HG02981 (cell line): ENCODE results near the gene ASTN2.

Experiments used
- ATAC-seq: cut with Tn5 transposase; IDR thresholded peaks from one replicate; pipeline ENCODE4 v1.9.1; 2021; ENCODE audit warnings: mild to moderate bottlenecking, moderate library complexity; ENCODE audit not compliant: unreplicated experiment

The ASTN2 gene

DNA sequence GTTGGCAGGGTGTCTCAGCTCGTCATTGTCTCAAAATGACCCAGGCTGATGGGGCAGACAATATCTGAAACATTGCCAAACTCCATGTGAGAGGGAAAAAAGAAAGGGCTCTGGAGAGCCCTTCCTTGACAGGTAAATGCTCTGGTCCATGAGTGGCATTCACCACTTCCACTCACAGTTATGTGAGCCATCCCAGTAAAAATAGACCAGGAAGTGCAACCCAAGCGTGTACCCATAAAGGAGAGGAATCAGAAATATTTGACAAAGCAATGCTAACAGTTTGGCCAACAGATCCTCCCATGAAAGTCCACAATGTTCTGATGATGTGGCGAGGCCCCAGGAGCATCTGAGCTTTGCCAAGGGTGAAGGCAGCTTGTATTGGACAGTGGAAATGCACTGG lies 49.4 kb downstream of the ASTN2 start:
- ATAC-seq, result no peak

- ATAC-seq, result no peak
Measured at GRCh38 chr9:117363006-117363405, 51.9 kb downstream of the ASTN2 start.

- ATAC-seq, result no peak
Measured at GRCh38 chr9:117359910-117360309, 54.9 kb downstream of the ASTN2 start.

GRCh38 chr9:117355542-117355941 lies 59.3 kb downstream of the ASTN2 start:
- no peak for ATAC-seq

DNA sequence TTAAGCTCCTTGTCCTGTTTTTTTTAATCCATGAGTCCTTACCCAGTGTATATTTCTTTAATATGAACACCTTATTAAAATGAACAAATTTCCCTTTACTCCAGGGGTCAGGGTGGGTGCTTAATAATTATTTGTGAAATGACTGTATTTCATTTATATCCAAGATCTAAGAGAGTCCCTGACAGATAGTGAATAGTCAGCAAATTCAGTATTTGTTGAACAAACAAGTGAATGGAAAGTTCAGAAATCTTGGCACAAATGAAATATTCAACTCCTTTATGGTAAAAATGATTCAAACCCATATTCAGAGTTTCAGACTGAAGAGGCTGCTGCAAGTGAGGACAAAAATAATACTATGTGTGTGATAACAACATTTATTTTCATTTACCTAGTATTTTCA lies 59.9 kb downstream of the ASTN2 start:
- ATAC-seq, result no peak

GRCh38 chr9:117354244-117354847 lies 60.5 kb downstream of the ASTN2 start:
- no peak for ATAC-seq

GRCh38 chr9:117344892-117345660 lies 69.8 kb downstream of the ASTN2 start:
- ATAC-seq, result no peak

- ATAC-seq, result no peak
Measured at GRCh38 chr9:117343427-117343826, 71.4 kb downstream of the ASTN2 start.

GRCh38 chr9:117341151-117341550 lies 73.7 kb downstream of the ASTN2 start:
- ATAC-seq, result no peak

- ATAC-seq, result no peak
Measured at GRCh38 chr9:117340422-117340821, 74.4 kb downstream of the ASTN2 start.

DNA sequence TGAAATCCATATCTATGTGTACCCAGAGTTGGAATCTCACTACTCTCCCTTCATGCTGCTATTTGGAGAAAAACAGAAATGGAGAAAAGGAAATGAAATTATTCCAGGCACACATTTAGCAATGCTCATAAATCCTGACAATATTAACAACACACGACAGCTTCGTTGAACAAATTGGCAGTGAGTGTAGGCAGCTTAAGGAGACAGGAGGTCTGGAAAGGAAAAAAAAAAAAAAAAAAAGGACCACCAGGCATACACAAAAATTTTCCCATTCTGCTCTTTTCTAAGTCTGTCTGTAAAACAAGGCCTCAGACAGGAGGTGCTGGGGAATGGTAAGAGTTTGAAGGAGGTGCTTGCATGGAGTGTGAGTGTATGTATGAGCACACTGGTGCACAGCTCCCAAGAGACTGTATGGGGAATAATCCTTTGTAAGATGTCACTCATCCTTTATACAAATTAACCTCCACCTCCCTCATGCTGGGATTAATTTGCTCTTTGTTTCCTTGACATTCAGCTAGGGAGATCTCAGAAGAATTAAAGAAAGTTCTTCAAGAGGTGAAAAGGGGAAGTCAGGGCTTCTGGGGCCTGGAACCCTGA lies 78.9 kb downstream of the ASTN2 start:
- no peak for ATAC-seq

DNA sequence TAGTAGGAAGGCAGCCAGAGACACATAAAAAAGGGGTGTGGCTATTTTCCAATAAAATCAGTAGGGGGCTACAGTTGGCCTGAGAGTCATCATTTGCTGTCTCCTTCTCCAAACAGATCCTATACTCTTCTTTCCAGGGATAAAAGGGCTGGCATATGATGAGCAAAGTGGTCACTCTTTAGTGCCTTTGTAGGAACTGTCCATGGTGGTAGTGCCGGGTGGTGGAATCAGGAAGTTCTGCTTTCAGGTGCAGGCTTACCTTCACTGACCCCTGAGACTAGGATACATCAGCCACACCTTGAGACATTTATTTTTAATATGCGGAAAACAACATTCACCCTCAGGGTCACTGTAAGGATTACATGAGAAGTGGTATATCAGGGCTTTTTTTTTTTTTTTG lies 80.8 kb downstream of the ASTN2 start:
- ATAC-seq, result no peak

DNA sequence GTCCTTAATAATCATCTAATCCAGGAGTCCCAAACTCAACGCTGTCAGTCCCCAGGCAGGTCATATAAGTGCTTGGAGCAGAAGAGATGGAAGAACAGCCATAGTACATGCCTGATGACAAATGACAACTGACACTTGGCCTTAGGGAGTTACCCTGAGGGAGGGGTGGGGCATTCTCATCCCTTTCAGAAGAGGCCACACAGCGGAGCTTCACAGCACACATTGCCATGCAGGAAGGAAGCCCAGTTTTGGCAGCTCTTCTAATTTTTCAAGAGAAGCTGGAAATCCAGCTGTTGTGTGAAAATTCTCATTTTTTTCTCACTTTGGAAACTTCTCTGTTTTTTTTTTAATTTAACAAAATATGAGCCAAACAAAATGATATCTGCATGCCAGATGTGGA lies 89.0 kb downstream of the ASTN2 start:
- no peak for ATAC-seq

DNA sequence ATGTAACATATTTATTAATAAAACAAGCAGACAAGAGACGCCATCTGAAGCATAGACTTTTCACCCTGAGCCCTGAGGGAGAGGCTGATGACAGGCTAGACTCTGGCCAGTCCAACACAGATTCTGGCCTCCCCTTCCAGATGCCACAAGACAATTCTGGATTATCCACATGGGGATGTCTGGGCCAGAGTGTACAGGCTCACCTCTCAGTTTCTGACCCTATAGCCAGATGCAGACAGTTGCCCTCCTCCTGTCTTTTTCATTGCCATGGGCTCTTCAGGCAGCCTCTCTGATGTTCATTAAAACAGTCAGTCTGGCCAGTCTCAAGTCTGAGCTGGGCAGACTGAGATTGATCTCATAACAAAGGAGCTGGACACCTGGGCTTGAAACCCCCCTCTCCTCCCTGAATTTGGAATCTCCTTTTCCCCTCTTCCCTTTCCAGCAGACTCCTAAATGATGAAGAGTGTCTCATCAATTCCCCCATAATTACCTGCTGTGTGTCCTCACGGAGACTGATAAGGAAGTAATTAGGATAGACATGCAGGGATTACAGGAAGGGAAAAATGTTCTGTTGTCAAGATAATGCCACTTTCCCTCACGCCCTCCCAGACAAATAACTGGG lies 89.6 kb downstream of the ASTN2 start:
- no peak for ATAC-seq

- ATAC-seq, result no peak
Measured at GRCh38 chr9:117323390-117323789, 91.5 kb downstream of the ASTN2 start.

GRCh38 chr9:117317192-117317591 lies 97.7 kb downstream of the ASTN2 start:
- no peak for ATAC-seq

- ATAC-seq, result no peak
Measured at GRCh38 chr9:117315236-117315635, 99.6 kb downstream of the ASTN2 start.

GRCh38 chr9:117313989-117314388 lies 100.9 kb downstream of the ASTN2 start:
- no peak for ATAC-seq

GRCh38 chr9:117307701-117308100 lies 107.2 kb downstream of the ASTN2 start:
- no peak for ATAC-seq

GRCh38 chr9:117306032-117306431 lies 108.8 kb downstream of the ASTN2 start:
- ATAC-seq, result no peak

DNA sequence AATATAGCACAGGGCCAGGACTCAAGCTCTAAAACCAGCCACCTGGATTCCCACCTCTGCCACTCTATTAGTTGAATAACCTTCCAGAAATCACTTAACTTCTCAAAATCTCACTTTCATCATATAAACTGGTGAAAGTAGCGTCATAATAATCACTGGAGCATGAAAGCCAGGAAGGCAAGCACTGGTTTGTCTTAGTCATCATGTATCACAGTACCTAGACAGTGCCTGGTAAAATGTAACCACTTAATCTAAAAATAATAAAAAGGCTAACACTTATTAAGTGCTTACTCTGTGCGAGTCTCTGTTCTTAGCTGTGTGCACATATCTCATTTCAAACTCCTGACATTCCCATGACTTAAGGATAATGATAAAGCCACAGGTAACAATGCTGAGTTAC lies 109.4 kb downstream of the ASTN2 start:
- no peak for ATAC-seq

- ATAC-seq, result no peak
Measured at GRCh38 chr9:117304549-117304948, 110.3 kb downstream of the ASTN2 start.
